CD4-positive, alpha-beta T cell (primary cell): ENCODE measurements around the gene ORAI2. TPM values are rescaled to one million over a fixed set of nuclear protein-coding genes. Genes with fewer than 3 reads are reported as not detected.

Experiments used
- ATAC-seq: fragments of 200-7000 bp; cut with Tn5 transposase; one replicate; pipeline ENCODE4 v1.10.0; 2022; ENCODE audit warnings: mild to moderate bottlenecking; ENCODE audit not compliant: poor library complexity
- CTCF ChIA-PET: fragments of 350-600 bp; sonication (Branson Sonifier 250); formaldehyde crosslinking; loops from one replicate; lab custom pipeline; 2021; ENCODE audit warnings: antibody characterized with exemption, inconsistent platforms; lab: Charles Lee
- POLR2A ChIA-PET: fragments of 350-600 bp; sonication (Branson Sonifier 250); formaldehyde crosslinking; loops from one replicate; lab custom pipeline; 2021; ENCODE audit warnings: antibody characterized with exemption, inconsistent platforms; lab: Charles Lee
- DNase-seq, 14 experiments: peaks; one replicate each; pipeline ENCODE4 v3.0.0-alpha.2; 2013 to 2020; ENCODE audit warnings: mixed read lengths in 2 of 14
- H3K27ac ChIP-seq, 2 donors: one replicate each; pipeline versions ENCODE4 v1.5.1 to v1.7.0; 2013; ENCODE audit warnings: low read length in 2 of 2, low read depth in 1 of 2, mild to moderate bottlenecking in 1 of 2
- H3K27me3 ChIP-seq, 2 experiments: 1 replicate in 1 of 2; 2 replicates in 1 of 2; pipeline versions ENCODE4 v1.6.1 to v1.7.0; 2013; ENCODE audit warnings: low read length in 2 of 2, control low read depth in 1 of 2, mild to moderate bottlenecking in 1 of 2, moderate library complexity in 1 of 2; ENCODE audit not compliant: insufficient read depth in 2 of 2, control insufficient read depth in 1 of 2
- H3K36me3 ChIP-seq: one replicate; pipeline ENCODE4 v1.6.1; 2013; ENCODE audit warnings: low read length, control low read depth; ENCODE audit not compliant: insufficient read depth
- H3K4me1 ChIP-seq: one replicate; pipeline ENCODE4 v1.6.1; 2013; ENCODE audit warnings: low read length, control low read depth; ENCODE audit not compliant: insufficient read depth
- H3K4me3 ChIP-seq: one replicate; pipeline ENCODE4 v1.5.1; 2013; ENCODE audit warnings: mild to moderate bottlenecking, low read length, moderate library complexity
- H3K9me3 ChIP-seq, 2 experiments: 1 replicate in 1 of 2; 2 replicates in 1 of 2; pipeline versions ENCODE4 v1.6.1 to v1.7.0; 2013; ENCODE audit warnings: low read length in 2 of 2, mild to moderate bottlenecking in 2 of 2, control low read depth in 1 of 2, moderate library complexity in 1 of 2; ENCODE audit not compliant: control insufficient read depth in 1 of 2, insufficient read depth in 1 of 2
- H3K27ac Mint-ChIP-seq: one replicate; pipeline ENCODE4 v1.8.0; 2020; ENCODE audit warnings: mixed read lengths
- H3K27me3 Mint-ChIP-seq: one replicate; pipeline ENCODE4 v1.8.0; 2021; ENCODE audit warnings: mixed read lengths
- H3K36me3 Mint-ChIP-seq: one replicate; pipeline ENCODE4 v1.8.0; 2021; ENCODE audit warnings: low read depth, mixed read lengths
- H3K4me1 Mint-ChIP-seq: one replicate; pipeline ENCODE4 v1.8.0; 2021; ENCODE audit warnings: low read depth, mixed read lengths
- H3K4me3 Mint-ChIP-seq: one replicate; pipeline ENCODE4 v1.8.0; 2020; ENCODE audit warnings: mild to moderate bottlenecking, mixed read lengths
- H3K9me3 Mint-ChIP-seq: one replicate; pipeline ENCODE4 v1.8.0; 2020; ENCODE audit warnings: mixed read lengths
- CTCF ChIP-seq: fragments of 200-600 bp; IDR thresholded peaks from one replicate; pipeline ENCODE4 v1.8.0; 2022; ENCODE audit warnings: antibody characterized with exemption, mild to moderate bottlenecking
- intact Hi-C, 2 experiments: fragments of 100-400 bp; cut with DNase I in 1 of 2; cut with micrococcal nuclease in 1 of 2; formaldehyde crosslinking; loops; one replicate each; pipeline versions ENCODE4 v1.15.1 to v1.9.0; 2023 to 2025; cut with DNase I, micrococcal nuclease
- total RNA-seq, 174 experiments: library from RNA in 2 of 174; stranded (reverse) in 2 of 174; gene quantifications; one replicate each; pipeline ENCODE4 v1.2.3 and lab custom pipeline; 2021 to 2026

The ORAI2 gene
- total RNA-seq, 2 experiments from 2014 or later = 12.3 to 16.5 TPM

- H3K27ac Mint-ChIP-seq = no peak overlapping the region
- H3K27me3 Mint-ChIP-seq = no peaks in the 10 kb centered on the region
- Histone ChIP-seq H3K36me3 (peaks cover 51% of the 10 kb centered on the region), H3K4me1 (peaks cover 25% of the 10 kb centered on the region), H3K27me3 (no peaks in the 10 kb centered on the region), H3K4me3 (no peak overlapping the region), H3K9me3 (no peaks in the 10 kb centered on the region), H3K27ac (no peak overlapping the region)
- DNase-seq (no peak), ATAC-seq (no peak)
- peak overlapping the region; percentile 51 for H3K4me3 Mint-ChIP-seq
- ChIA-PET CTCF (interaction anchor here (1.7 kb wide), 1 partner anchor 52 kb away, joined by 4 read pairs; no protein-coding TSS in a partner anchor), POLR2A (interaction anchor here (1.1 to 4.1 kb wide), 2 partner anchors 17 to 27 kb away, joined by 6 to 26 read pairs; no protein-coding TSS in a partner anchor)
- no peaks in the 10 kb centered on the region for H3K9me3 Mint-ChIP-seq
- TF ChIP-seq CTCF = no peak
- H3K36me3 Mint-ChIP-seq = peaks cover 65% of the 10 kb centered on the region
- intact Hi-C loops = loop anchor here in 1 of 2 experiments (5.0 kb wide), 1 partner anchor 34 kb away; the partner anchor contains the start of gene ORAI2
- H3K4me1 Mint-ChIP-seq = peaks cover 20% of the 10 kb centered on the region
Measured at GRCh38 chr7:102398543-102398942, 34.8 kb upstream of the ORAI2 start.

GRCh38 chr7:102400360-102400759 is 33.0 kb upstream of the ORAI2 start:
- DNase-seq (no peak), ATAC-seq (no peak)
- peak overlapping the region; percentile 3 for H3K4me3 Mint-ChIP-seq
- H3K9me3 Mint-ChIP-seq = no peaks in the 10 kb centered on the region
- CTCF ChIA-PET = no interaction called here
- H3K27me3 ChIP-seq = no peaks in the 10 kb centered on the region
- H3K4me1 ChIP-seq = peaks cover 23% of the 10 kb centered on the region
- peaks cover 67% of the 10 kb centered on the region for H3K36me3 ChIP-seq
- peaks cover 83% of the 10 kb centered on the region for H3K36me3 Mint-ChIP-seq
- POLR2A ChIA-PET = no interaction called here
- H3K4me1 Mint-ChIP-seq = peaks cover 27% of the 10 kb centered on the region
- H3K4me3 ChIP-seq = no peak overlapping the region
- intact Hi-C loops = no loop called here
- H3K27me3 Mint-ChIP-seq = no peaks in the 10 kb centered on the region
- no peaks in the 10 kb centered on the region for H3K9me3 ChIP-seq
- H3K27ac ChIP-seq = no peak overlapping the region
- H3K27ac Mint-ChIP-seq = no peak overlapping the region
- no peak for TF ChIP-seq CTCF

GRCh38 chr7:102403563-102403962 is 29.8 kb upstream of the ORAI2 start:
- Mint-ChIP-seq H3K36me3 (peaks cover 95% of the 10 kb centered on the region), H3K4me1 (peaks cover 7% of the 10 kb centered on the region), H3K9me3 (no peaks in the 10 kb centered on the region), H3K4me3 (no peak overlapping the region), H3K27me3 (no peaks in the 10 kb centered on the region), H3K27ac (no peak overlapping the region)
- DNase-seq = no peak
- Histone ChIP-seq H3K4me1 (peaks cover 4% of the 10 kb centered on the region), H3K27ac (no peak overlapping the region), H3K4me3 (no peak overlapping the region), H3K36me3 (peaks cover 91% of the 10 kb centered on the region), H3K9me3 (no peaks in the 10 kb centered on the region), H3K27me3 (no peaks in the 10 kb centered on the region)
- intact Hi-C loops = no loop called here
- no peak for ATAC-seq
- ChIA-PET CTCF (interaction anchor here (1.5 kb wide), 1 partner anchor 61 kb away, joined by 5 read pairs; the partner anchor contains the start of genes ALKBH4 and LRWD1), POLR2A (no interaction called here)
- no peak for TF ChIP-seq CTCF
